SK-N-SH treated with all-trans-retinoic acid at 6 μM for 48 hours (cell line): ENCODE measurements around the gene PODXL2.

Experiments
- ATAC-seq: fragments of 200-7000 bp; cut with Tn5 transposase; 3 replicates; pipeline ENCODE4 v1.9.1; 2020; ENCODE audit warnings: mild to moderate bottlenecking, moderate library complexity
- ARNTL ChIP-seq: fragments of 450-650 bp; formaldehyde crosslinking; IDR thresholded peaks from 2 replicates; pipeline ENCODE4 v1.5.0; 2020; ENCODE audit warnings: low read depth, mild to moderate bottlenecking, moderate library complexity, borderline replicate concordance
- BACH2 ChIP-seq: fragments of 250-450 bp; sonication (Bioruptor Pico); IDR thresholded peaks from 2 replicates; pipeline ENCODE4 v1.9.0; 2021; ENCODE audit warnings: mild to moderate bottlenecking, borderline replicate concordance
- CSDC2 ChIP-seq: fragments of 250-450 bp; sonication (Bioruptor Pico); IDR thresholded peaks from 2 replicates; pipeline ENCODE4 v1.5.0; 2020; ENCODE audit warnings: mild to moderate bottlenecking, moderate library complexity
- ESRRG ChIP-seq: fragments of 250-450 bp; sonication (Bioruptor Pico); IDR thresholded peaks from 2 replicates; pipeline ENCODE4 v1.6.1; 2021; ENCODE audit warnings: mild to moderate bottlenecking
- GLIS3 ChIP-seq: fragments of 250-450 bp; sonication (Bioruptor Pico); IDR thresholded peaks from 2 replicates; pipeline ENCODE4 v1.5.0; 2020; ENCODE audit warnings: mild to moderate bottlenecking, moderate library complexity
- ISL1 ChIP-seq: fragments of 250-450 bp; sonication (Bioruptor Pico); IDR thresholded peaks from 2 replicates; pipeline ENCODE4 v2.1.2; 2022; ENCODE audit warnings: mild to moderate bottlenecking, moderate library complexity
- OSR1 ChIP-seq: fragments of 250-450 bp; sonication (Bioruptor Pico); IDR thresholded peaks from 2 replicates; pipeline ENCODE4 v1.8.0; 2022; ENCODE audit warnings: moderate library complexity, mild to moderate bottlenecking, inconsistent platforms
- PPARA ChIP-seq: fragments of 250-450 bp; sonication (Bioruptor Pico); IDR thresholded peaks from 2 replicates; pipeline ENCODE4 v1.5.0; 2020; ENCODE audit warnings: mild to moderate bottlenecking, borderline replicate concordance
- RARB ChIP-seq: fragments of 250-450 bp; sonication (Bioruptor Pico); IDR thresholded peaks from 2 replicates; pipeline ENCODE4 v1.8.0; 2021; ENCODE audit warnings: mild to moderate bottlenecking, moderate library complexity
- TCF4 ChIP-seq: fragments of 250-450 bp; sonication (Bioruptor Pico); IDR thresholded peaks from 2 replicates; pipeline ENCODE4 v1.8.0; 2021; ENCODE audit warnings: mild to moderate bottlenecking, moderate library complexity, borderline replicate concordance
- TOX ChIP-seq: fragments of 250-450 bp; sonication (Bioruptor Pico); IDR thresholded peaks from 2 replicates; pipeline ENCODE4 v1.8.0; 2021; ENCODE audit warnings: mild to moderate bottlenecking, moderate library complexity, borderline replicate concordance
- ZC3H10 ChIP-seq: fragments of 250-450 bp; sonication (Bioruptor Pico); IDR thresholded peaks from 2 replicates; pipeline ENCODE4 v1.5.1; 2021; ENCODE audit warnings: mild to moderate bottlenecking, moderate library complexity
- ZFP3 ChIP-seq: fragments of 250-450 bp; sonication (Bioruptor Pico); IDR thresholded peaks from 2 replicates; pipeline ENCODE4 v1.5.0; 2020; ENCODE audit warnings: mild to moderate bottlenecking, moderate library complexity
- ZFP30 ChIP-seq: fragments of 450-650 bp; formaldehyde crosslinking; IDR thresholded peaks from 2 replicates; pipeline ENCODE4 v1.5.0; 2022; ENCODE audit warnings: mild to moderate bottlenecking, moderate library complexity
- ZNF565 ChIP-seq: fragments of 450-650 bp; formaldehyde crosslinking; conservative IDR thresholded peaks from 2 replicates; pipeline ENCODE4 v1.5.0; 2020; ENCODE audit warnings: low read depth, mild to moderate bottlenecking, moderate library complexity
- ZNF8 ChIP-seq: fragments of 450-650 bp; formaldehyde crosslinking; IDR thresholded peaks from 2 replicates; pipeline ENCODE4 v1.5.0; 2020; ENCODE audit warnings: mild to moderate bottlenecking, moderate library complexity
- TF ChIP-seq, protein P1 (sequence below): fragments of 250-450 bp; sonication (Bioruptor Pico); IDR thresholded peaks from 2 replicates; pipeline ENCODE4 v1.5.1; 2020; ENCODE audit warnings: low read depth, mild to moderate bottlenecking, moderate library complexity
- TF ChIP-seq, protein P2 (sequence below): fragments of 250-450 bp; sonication (Bioruptor Pico); IDR thresholded peaks from 2 replicates; pipeline ENCODE4 v1.8.0; 2020; ENCODE audit warnings: mild to moderate bottlenecking, moderate library complexity, borderline replicate concordance
- TF ChIP-seq, protein P3 (sequence below): fragments of 250-450 bp; sonication (Bioruptor Pico); IDR thresholded peaks from 2 replicates; pipeline ENCODE4 v1.8.0; 2021; ENCODE audit warnings: low read depth, mild to moderate bottlenecking, moderate library complexity, borderline replicate concordance
- TF ChIP-seq, protein P4 (sequence below): fragments of 250-450 bp; sonication (Bioruptor Pico); IDR thresholded peaks from 2 replicates; pipeline ENCODE4 v1.5.0; 2020; ENCODE audit warnings: mild to moderate bottlenecking, moderate library complexity

The PODXL2 gene

DNA sequence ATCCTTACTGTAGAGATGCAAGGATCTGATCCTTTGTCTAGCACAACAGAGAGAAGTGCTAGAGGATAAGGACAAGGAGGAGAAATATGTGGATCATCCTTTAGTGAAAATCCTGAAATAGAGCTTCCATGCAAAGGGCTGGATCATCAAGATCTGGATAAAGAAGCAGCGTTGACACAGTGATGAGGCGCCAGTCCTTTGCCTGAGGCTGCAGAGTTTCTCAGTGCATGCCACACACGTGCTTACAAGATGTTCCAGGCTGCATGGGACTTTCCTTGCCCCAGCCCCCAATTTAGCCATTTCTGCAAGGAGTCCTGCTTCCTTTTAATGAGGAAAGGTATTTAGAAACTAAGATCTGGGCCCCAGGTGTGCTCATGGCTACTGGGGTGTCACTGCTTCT, 36.6 kb downstream of the PODXL2 start:
- TF ChIP-seq, protein P1, sequence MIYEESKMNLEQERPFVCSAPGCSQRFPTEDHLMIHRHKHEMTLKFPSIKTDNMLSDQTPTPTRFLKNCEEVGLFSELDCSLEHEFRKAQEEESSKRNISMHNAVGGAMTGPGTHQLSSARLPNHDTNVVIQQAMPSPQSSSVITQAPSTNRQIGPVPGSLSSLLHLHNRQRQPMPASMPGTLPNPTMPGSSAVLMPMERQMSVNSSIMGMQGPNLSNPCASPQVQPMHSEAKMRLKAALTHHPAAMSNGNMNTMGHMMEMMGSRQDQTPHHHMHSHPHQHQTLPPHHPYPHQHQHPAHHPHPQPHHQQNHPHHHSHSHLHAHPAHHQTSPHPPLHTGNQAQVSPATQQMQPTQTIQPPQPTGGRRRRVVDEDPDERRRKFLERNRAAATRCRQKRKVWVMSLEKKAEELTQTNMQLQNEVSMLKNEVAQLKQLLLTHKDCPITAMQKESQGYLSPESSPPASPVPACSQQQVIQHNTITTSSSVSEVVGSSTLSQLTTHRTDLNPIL (CRISPR knock-in tag): no peak
- TF ChIP-seq ESRRG (CRISPR knock-in tag): no peak
- no peak for TF ChIP-seq ARNTL (CRISPR knock-in tag)
- no peak for TF ChIP-seq ZFP30 (CRISPR knock-in tag)
- no peak for TF ChIP-seq TCF4
- ATAC-seq: no peak

DNA sequence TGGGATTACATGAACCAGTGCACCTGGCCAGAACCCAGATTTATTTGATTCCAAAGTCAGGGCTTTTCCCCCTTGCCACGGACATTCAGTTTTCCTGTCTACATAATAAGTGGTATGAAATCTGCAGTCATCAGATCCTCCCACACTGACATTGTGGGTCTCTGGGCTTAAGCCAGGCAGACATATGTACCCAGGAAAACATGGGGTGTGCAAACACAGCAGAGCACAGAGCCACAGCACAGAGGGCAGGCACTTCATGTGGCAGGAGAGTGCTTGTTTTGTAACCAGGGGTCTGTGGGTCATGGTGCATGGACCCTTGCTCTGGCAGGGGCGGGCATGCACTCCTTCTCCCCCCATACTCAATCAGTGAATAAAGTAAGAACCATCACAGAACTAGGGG, 37.7 kb downstream of the PODXL2 start:
- no peak for ATAC-seq
- no peak for TF ChIP-seq GLIS3 (CRISPR knock-in tag)
- TF ChIP-seq ZFP3: no peak
- no peak for TF ChIP-seq TCF4
- no peak for TF ChIP-seq PPARA (CRISPR knock-in tag)
- TF ChIP-seq OSR1: no peak
- TF ChIP-seq RARB (CRISPR knock-in tag): no peak
- TF ChIP-seq ESRRG (CRISPR knock-in tag): no peak
- TF ChIP-seq CSDC2 (CRISPR knock-in tag): no peak

DNA sequence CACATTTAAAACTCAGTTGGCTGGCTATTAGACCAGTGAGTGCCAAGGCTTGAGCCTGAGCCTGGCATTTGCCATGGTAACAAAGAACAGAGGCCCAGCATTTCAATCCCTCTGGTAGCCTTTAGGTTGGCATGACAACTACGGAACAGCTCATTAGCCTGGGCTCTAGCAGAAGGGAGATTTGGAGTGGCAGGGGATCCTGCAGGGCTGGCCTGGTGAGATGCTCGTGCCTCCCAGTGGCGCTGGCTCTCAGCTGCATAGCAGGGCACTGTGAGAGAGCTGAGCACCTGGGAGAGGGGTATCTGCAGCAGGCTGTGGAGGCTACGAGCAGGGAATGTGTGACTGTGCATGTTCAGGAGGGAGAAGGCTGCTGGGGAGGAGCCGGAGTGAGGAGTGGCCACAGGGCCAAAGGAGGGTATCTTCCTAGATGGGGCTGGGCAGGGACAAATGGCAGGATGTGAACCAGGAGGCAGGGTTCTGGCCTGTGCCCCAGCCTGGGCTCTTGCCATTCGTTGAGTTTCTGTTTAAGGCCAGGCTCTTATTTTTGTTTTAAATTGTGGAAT, 38.2 kb downstream of the PODXL2 start:
- ATAC-seq: no peak
- TF ChIP-seq ISL1 (CRISPR knock-in tag): no peak
- TF ChIP-seq ZNF565 (CRISPR knock-in tag): no peak
- TF ChIP-seq, protein P2, sequence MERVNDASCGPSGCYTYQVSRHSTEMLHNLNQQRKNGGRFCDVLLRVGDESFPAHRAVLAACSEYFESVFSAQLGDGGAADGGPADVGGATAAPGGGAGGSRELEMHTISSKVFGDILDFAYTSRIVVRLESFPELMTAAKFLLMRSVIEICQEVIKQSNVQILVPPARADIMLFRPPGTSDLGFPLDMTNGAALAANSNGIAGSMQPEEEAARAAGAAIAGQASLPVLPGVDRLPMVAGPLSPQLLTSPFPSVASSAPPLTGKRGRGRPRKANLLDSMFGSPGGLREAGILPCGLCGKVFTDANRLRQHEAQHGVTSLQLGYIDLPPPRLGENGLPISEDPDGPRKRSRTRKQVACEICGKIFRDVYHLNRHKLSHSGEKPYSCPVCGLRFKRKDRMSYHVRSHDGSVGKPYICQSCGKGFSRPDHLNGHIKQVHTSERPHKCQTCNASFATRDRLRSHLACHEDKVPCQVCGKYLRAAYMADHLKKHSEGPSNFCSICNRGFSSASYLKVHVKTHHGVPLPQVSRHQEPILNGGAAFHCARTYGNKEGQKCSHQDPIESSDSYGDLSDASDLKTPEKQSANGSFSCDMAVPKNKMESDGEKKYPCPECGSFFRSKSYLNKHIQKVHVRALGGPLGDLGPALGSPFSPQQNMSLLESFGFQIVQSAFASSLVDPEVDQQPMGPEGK (CRISPR knock-in tag): no peak
- TF ChIP-seq ZFP3: no peak
- TF ChIP-seq, protein P3, sequence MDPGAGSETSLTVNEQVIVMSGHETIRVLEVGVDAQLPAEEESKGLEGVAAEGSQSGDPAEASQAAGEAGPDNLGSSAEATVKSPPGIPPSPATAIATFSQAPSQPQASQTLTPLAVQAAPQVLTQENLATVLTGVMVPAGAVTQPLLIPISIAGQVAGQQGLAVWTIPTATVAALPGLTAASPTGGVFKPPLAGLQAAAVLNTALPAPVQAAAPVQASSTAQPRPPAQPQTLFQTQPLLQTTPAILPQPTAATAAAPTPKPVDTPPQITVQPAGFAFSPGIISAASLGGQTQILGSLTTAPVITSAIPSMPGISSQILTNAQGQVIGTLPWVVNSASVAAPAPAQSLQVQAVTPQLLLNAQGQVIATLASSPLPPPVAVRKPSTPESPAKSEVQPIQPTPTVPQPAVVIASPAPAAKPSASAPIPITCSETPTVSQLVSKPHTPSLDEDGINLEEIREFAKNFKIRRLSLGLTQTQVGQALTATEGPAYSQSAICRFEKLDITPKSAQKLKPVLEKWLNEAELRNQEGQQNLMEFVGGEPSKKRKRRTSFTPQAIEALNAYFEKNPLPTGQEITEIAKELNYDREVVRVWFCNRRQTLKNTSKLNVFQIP (CRISPR knock-in tag): no peak
- TF ChIP-seq ZNF8 (CRISPR knock-in tag): no peak
- TF ChIP-seq, protein P4, sequence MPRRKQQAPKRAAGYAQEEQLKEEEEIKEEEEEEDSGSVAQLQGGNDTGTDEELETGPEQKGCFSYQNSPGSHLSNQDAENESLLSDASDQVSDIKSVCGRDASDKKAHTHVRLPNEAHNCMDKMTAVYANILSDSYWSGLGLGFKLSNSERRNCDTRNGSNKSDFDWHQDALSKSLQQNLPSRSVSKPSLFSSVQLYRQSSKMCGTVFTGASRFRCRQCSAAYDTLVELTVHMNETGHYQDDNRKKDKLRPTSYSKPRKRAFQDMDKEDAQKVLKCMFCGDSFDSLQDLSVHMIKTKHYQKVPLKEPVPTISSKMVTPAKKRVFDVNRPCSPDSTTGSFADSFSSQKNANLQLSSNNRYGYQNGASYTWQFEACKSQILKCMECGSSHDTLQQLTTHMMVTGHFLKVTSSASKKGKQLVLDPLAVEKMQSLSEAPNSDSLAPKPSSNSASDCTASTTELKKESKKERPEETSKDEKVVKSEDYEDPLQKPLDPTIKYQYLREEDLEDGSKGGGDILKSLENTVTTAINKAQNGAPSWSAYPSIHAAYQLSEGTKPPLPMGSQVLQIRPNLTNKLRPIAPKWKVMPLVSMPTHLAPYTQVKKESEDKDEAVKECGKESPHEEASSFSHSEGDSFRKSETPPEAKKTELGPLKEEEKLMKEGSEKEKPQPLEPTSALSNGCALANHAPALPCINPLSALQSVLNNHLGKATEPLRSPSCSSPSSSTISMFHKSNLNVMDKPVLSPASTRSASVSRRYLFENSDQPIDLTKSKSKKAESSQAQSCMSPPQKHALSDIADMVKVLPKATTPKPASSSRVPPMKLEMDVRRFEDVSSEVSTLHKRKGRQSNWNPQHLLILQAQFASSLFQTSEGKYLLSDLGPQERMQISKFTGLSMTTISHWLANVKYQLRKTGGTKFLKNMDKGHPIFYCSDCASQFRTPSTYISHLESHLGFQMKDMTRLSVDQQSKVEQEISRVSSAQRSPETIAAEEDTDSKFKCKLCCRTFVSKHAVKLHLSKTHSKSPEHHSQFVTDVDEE (CRISPR knock-in tag): no peak
- TF ChIP-seq PPARA (CRISPR knock-in tag): no peak
- TF ChIP-seq ZC3H10 (CRISPR knock-in tag): no peak

DNA sequence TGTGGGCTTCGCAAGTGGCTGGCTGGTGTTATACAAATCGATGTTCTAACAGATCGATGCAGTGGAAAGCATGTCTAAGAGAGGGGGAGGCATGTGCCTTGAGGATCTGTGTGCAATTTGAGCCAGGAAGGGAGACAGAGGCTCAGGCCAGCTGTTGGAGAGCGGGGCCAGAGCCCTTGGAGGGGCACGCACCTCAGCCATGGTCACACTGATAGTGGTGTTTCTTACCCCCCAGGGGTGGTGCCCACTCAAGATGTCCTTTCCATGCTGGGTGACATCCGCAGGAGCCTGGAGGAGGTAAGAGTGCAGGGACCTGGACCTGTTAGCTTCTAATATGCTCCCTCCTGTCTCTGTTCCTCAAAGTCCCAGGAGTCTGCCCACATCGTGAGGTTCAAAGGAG, 39.9 kb downstream of the PODXL2 start:
- TF ChIP-seq, protein P2 (CRISPR knock-in tag): no peak
- TF ChIP-seq ISL1 (CRISPR knock-in tag) (no peak), RARB (CRISPR knock-in tag) (no peak), OSR1 (no peak), PPARA (CRISPR knock-in tag) (no peak), ZFP3 (no peak), ARNTL (CRISPR knock-in tag) (no peak), ZFP30 (CRISPR knock-in tag) (no peak), BACH2 (CRISPR knock-in tag) (no peak), TOX (CRISPR knock-in tag) (no peak), ZNF565 (CRISPR knock-in tag) (no peak)
- TF ChIP-seq, protein P4 (CRISPR knock-in tag): no peak
- TF ChIP-seq, protein P3 (CRISPR knock-in tag): no peak
- ATAC-seq: no peak
